Epithelial cell of prostate (primary cell): ENCODE data around the gene NR3C2.

Experiments used
- DNase-seq: peaks from one replicate; pipeline ENCODE4 v3.0.0-alpha.2; 2011; ENCODE audit warnings: low read depth, low spot score
- H3K27ac ChIP-seq: fragments of 450-650 bp; 2 replicates; pipeline ENCODE4 v1.5.1; 2017; ENCODE audit warnings: mild to moderate bottlenecking

NR3C2 gene

GRCh38 chr4:148235809-148236208 lies 206.4 kb downstream of the NR3C2 start:
- no peak for DNase-seq
- no peak overlapping the region for H3K27ac ChIP-seq

GRCh38 chr4:148229798-148230197 lies 212.4 kb downstream of the NR3C2 start:
- DNase-seq, result no peak
- H3K27ac ChIP-seq, result no peak overlapping the region

GRCh38 chr4:148229028-148229427 lies 213.2 kb downstream of the NR3C2 start:
- DNase-seq, result no peak
- H3K27ac ChIP-seq, result no peak overlapping the region

- no peak overlapping the region for H3K27ac ChIP-seq
- no peak for DNase-seq
Measured at GRCh38 chr4:148227147-148227546, 215.1 kb downstream of the NR3C2 start.

GRCh38 chr4:148226341-148226740 lies 215.9 kb downstream of the NR3C2 start:
- DNase-seq, result no peak
- no peak overlapping the region for H3K27ac ChIP-seq

GRCh38 chr4:148225639-148226038 lies 216.6 kb downstream of the NR3C2 start:
- no peak for DNase-seq

GRCh38 chr4:148224476-148224875 lies 217.7 kb downstream of the NR3C2 start:
- DNase-seq, result no peak
- H3K27ac ChIP-seq, result no peak overlapping the region

More at GRCh38 chr4:148225639-148226038, 216.6 kb downstream of the NR3C2 start:
- no peak overlapping the region for H3K27ac ChIP-seq

- DNase-seq, result no peak
- no peak overlapping the region for H3K27ac ChIP-seq
Measured at GRCh38 chr4:148222991-148223660, 219.1 kb downstream of the NR3C2 start.

GRCh38 chr4:148216866-148217814 lies 225.1 kb downstream of the NR3C2 start:
- no peak overlapping the region for H3K27ac ChIP-seq
- DNase-seq, result no peak

GRCh38 chr4:148216321-148216720 lies 225.9 kb downstream of the NR3C2 start:
- no peak overlapping the region for H3K27ac ChIP-seq
- DNase-seq, result no peak

GRCh38 chr4:148215202-148215601 lies 227.0 kb downstream of the NR3C2 start:
- H3K27ac ChIP-seq, result no peak overlapping the region
- DNase-seq, result no peak

- DNase-seq, result no peak
- no peak overlapping the region for H3K27ac ChIP-seq
Measured at GRCh38 chr4:148214529-148215166, 227.6 kb downstream of the NR3C2 start.

- no peak for DNase-seq
- no peak overlapping the region for H3K27ac ChIP-seq
Measured at GRCh38 chr4:148211533-148211932, 230.7 kb downstream of the NR3C2 start.

GRCh38 chr4:148210661-148211060 lies 231.6 kb downstream of the NR3C2 start:
- H3K27ac ChIP-seq, result no peak overlapping the region
- DNase-seq, result no peak

- no peak for DNase-seq
- H3K27ac ChIP-seq, result no peak overlapping the region
Measured at GRCh38 chr4:148207068-148207467, 235.1 kb downstream of the NR3C2 start.

- no peak for DNase-seq
Measured at GRCh38 chr4:148205476-148205875, 236.7 kb downstream of the NR3C2 start.

GRCh38 chr4:148204892-148205291 lies 237.3 kb downstream of the NR3C2 start:
- DNase-seq, result no peak

More at GRCh38 chr4:148205476-148205875, 236.7 kb downstream of the NR3C2 start:
- no peak overlapping the region for H3K27ac ChIP-seq

GRCh38 chr4:148204171-148204570 lies 238.0 kb downstream of the NR3C2 start:
- DNase-seq, result no peak
- H3K27ac ChIP-seq, result no peak overlapping the region

More at GRCh38 chr4:148204892-148205291, 237.3 kb downstream of the NR3C2 start:
- no peak overlapping the region for H3K27ac ChIP-seq

GRCh38 chr4:148203056-148203898 lies 238.9 kb downstream of the NR3C2 start:
- no peak for DNase-seq

GRCh38 chr4:148200960-148201359 lies 241.3 kb downstream of the NR3C2 start:
- DNase-seq, result no peak

More at GRCh38 chr4:148203056-148203898, 238.9 kb downstream of the NR3C2 start:
- no peak overlapping the region for H3K27ac ChIP-seq

More at GRCh38 chr4:148200960-148201359, 241.3 kb downstream of the NR3C2 start:
- no peak overlapping the region for H3K27ac ChIP-seq
